Heart left ventricle (tissue), 13 donors: Measurements from ENCODE around the gene LDAH.

Source experiments
- POLR2A ChIP-seq, 2 donors: fragments of 450-650 bp; IDR thresholded peaks; one replicate each; pipeline ENCODE4 v1.6.1; 2017; ENCODE audit warnings: antibody characterized with exemption in 2 of 2, mild to moderate bottlenecking in 2 of 2, moderate library complexity in 2 of 2
- TF ChIP-seq, protein P1 (sequence below), 12 donors: fragments of 200-600 bp; sonication (generic) in 4 of 12; IDR thresholded peaks; one replicate each; pipeline versions ENCODE4 v1.5.0 to v1.8.0; 2018 to 2022; ENCODE audit warnings: antibody characterized with exemption in 12 of 12, mild to moderate bottlenecking in 5 of 12
- donor health status: ischemic (EF 13 %, LVEDD 7.1; RV severe dilation, severe dysfunction).
- donor health status: DM: no; HTN: yes; CAD: no.
- donor health status: DM: no; HTN: no; CAD: no.
- donor health status: ischemic (EF 25% LVEDD 6.9; RV normal size, moderate dysfunction).
- donor health status: ischemic (EF 25% LVEDD 5.7; RV mildly dilated, moderate dysfunction).
- donor health status: ischemic (EF 35%, LVEDD 5.7; RV mildly dilated, moderate dysfunction).
- donor health status: nonischemic (EF 11% LVEDD 7.7; RV severe dilation, severe dysfunction).
- donor health status: DM: yes; HTN: yes; CAD: no.
- donor health status: PGD.
- donor health status: ischemic (EF 29% LVEDD 5.4; RV normal size, mild dysfunction).
- donor health status: nonischemic (EF 23%, LVEDD 6.1; RV moderate dilation, normal function).

DNA sequence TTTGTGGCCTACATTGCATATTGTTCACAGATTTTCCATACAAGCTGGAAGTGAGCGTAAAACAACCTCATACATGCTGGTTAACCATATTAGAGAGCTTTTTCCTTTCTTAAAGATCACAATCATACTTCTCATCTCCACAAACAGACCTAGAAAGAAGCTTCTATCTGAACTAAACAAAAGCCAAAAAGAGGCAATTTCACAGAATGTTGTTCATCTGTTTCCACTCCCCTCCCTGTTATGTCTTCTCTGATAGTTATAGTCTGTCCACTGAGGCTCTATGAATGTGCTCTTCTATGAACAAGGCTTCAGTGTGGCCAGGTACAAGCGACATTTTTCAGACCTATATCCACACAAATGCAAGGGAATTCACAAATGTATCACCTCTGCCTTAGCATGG is 63.4 kb downstream of the LDAH start:
- TF ChIP-seq, protein P1, sequence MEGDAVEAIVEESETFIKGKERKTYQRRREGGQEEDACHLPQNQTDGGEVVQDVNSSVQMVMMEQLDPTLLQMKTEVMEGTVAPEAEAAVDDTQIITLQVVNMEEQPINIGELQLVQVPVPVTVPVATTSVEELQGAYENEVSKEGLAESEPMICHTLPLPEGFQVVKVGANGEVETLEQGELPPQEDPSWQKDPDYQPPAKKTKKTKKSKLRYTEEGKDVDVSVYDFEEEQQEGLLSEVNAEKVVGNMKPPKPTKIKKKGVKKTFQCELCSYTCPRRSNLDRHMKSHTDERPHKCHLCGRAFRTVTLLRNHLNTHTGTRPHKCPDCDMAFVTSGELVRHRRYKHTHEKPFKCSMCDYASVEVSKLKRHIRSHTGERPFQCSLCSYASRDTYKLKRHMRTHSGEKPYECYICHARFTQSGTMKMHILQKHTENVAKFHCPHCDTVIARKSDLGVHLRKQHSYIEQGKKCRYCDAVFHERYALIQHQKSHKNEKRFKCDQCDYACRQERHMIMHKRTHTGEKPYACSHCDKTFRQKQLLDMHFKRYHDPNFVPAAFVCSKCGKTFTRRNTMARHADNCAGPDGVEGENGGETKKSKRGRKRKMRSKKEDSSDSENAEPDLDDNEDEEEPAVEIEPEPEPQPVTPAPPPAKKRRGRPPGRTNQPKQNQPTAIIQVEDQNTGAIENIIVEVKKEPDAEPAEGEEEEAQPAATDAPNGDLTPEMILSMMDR (IDR thresholded peaks at IDR 0.05) = no peak
- no peak for TF ChIP-seq POLR2A (IDR thresholded peaks at IDR 0.05)
